Neutrophil (primary cell): ENCODE measurements around the gene PLVAP.
A peak's percentile ranks its signal among the peaks of the same experiment; 100 is the strongest.
"Not testable (repeated sequence)": the region's sequence is repeated elsewhere in the genome, so short reads cannot be mapped to it uniquely, and the experiment has no call there.

Experiments
- H3K27ac ChIP-seq: fragments of 200-600 bp; sonication (generic); 2 replicates; pipeline ENCODE4 v1.5.1; 2016; ENCODE audit warnings: mild to moderate bottlenecking, moderate library complexity
- H3K27me3 ChIP-seq: fragments of 200-600 bp; sonication (generic); 2 replicates; pipeline ENCODE4 v1.6.0; 2016; ENCODE audit warnings: mild to moderate bottlenecking
- H3K36me3 ChIP-seq: fragments of 200-600 bp; sonication (generic); 2 replicates; pipeline ENCODE4 v1.5.1; 2017
- H3K4me1 ChIP-seq, 2 experiments: fragments of 200-600 bp in 1 of 2; sonication (generic) in 1 of 2; 1 replicate in 1 of 2; 2 replicates in 1 of 2; pipeline versions ENCODE4 v1.5.1 to v1.6.1; 2013 to 2016; ENCODE audit warnings: low read depth in 1 of 2, low read length in 1 of 2, mild to moderate bottlenecking in 1 of 2, moderate library complexity in 1 of 2; ENCODE audit not compliant: control insufficient read depth in 1 of 2, insufficient read depth in 1 of 2
- H3K4me3 ChIP-seq, 2 experiments: fragments of 200-600 bp in 1 of 2; sonication (generic) in 1 of 2; 1 replicate in 1 of 2; 2 replicates in 1 of 2; pipeline ENCODE4 v1.5.1; 2013 to 2016; ENCODE audit warnings: low read depth in 1 of 2, low read length in 1 of 2, mild to moderate bottlenecking in 1 of 2, moderate library complexity in 1 of 2
- H3K9me3 ChIP-seq: fragments of 200-600 bp; sonication (generic); 2 replicates; pipeline ENCODE4 v1.5.1; 2016
- CTCF ChIP-seq: fragments of 200-600 bp; sonication (generic); IDR thresholded peaks from 2 replicates; pipeline ENCODE4 v1.5.1; 2016; ENCODE audit warnings: antibody characterized with exemption

Gene PLVAP

GRCh38 chr19:17379221-17379631 is 2.1 kb upstream of the PLVAP start:
- Histone ChIP-seq H3K27me3 (peaks cover 34% of the 10 kb centered on the region), H3K27ac (no peak overlapping the region), H3K36me3 (no peaks in the 10 kb centered on the region), H3K4me1 (peaks cover 7 to 9% of the 10 kb centered on the region in 2 experiments), H3K4me3 (no peak overlapping the region), H3K9me3 (no peaks in the 10 kb centered on the region)
- TF ChIP-seq CTCF, result no peak

GRCh38 chr19:17378271-17378670 is 1.1 kb upstream of the PLVAP start:
- Histone ChIP-seq H3K36me3 (no peaks in the 10 kb centered on the region), H3K27me3 (peaks cover 34% of the 10 kb centered on the region), H3K9me3 (no peaks in the 10 kb centered on the region), H3K27ac (no peak overlapping the region), H3K4me3 (no peak overlapping the region), H3K4me1 (peaks cover 7 to 9% of the 10 kb centered on the region in 2 experiments)
- no peak for TF ChIP-seq CTCF

DNA sequence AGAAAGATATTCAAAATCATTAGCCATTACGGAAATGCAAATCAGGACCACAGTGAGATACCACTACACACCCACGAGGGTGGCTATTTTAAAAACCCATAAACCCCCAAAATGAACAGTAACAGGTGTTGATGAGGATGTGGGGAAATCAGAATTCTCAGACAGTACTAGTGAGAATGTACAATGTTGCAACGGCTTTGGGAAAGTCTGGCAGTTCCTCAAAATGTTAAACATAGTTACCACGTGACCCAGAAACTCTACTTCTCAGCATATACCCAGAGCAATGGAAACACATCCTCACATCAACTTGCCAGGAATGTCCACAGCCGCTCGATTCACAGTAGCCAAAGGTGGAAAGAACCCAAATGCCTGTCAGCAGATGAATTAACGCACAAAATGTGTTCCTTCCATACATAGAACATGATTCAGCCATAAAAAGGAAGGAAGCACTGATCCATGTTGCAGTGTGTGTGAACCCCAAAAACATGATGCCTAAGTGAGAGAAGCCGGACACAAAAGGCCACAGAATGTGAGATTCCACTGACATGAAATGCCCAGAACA is 7.0 kb downstream of the PLVAP start:
- Histone ChIP-seq H3K4me1 (peaks cover 13% of the 10 kb centered on the region in 2 experiments), H3K4me3 (peak overlapping the region in 1 of 2 experiments; percentile 19), H3K27me3 (no peaks in the 10 kb centered on the region), H3K9me3 (no peaks in the 10 kb centered on the region), H3K36me3 (no peaks in the 10 kb centered on the region), H3K27ac (peak overlapping the region; percentile 70)
- no peak for TF ChIP-seq CTCF

GRCh38 chr19:17365361-17365760 is 11.8 kb downstream of the PLVAP start:
- Histone ChIP-seq H3K27me3 (peaks cover 12% of the 10 kb centered on the region), H3K4me1 (peaks cover 10 to 11% of the 10 kb centered on the region in 2 experiments), H3K36me3 (no peaks in the 10 kb centered on the region), H3K9me3 (no peaks in the 10 kb centered on the region), H3K4me3 (no peak overlapping the region), H3K27ac (no peak overlapping the region)
- no peak for TF ChIP-seq CTCF

DNA sequence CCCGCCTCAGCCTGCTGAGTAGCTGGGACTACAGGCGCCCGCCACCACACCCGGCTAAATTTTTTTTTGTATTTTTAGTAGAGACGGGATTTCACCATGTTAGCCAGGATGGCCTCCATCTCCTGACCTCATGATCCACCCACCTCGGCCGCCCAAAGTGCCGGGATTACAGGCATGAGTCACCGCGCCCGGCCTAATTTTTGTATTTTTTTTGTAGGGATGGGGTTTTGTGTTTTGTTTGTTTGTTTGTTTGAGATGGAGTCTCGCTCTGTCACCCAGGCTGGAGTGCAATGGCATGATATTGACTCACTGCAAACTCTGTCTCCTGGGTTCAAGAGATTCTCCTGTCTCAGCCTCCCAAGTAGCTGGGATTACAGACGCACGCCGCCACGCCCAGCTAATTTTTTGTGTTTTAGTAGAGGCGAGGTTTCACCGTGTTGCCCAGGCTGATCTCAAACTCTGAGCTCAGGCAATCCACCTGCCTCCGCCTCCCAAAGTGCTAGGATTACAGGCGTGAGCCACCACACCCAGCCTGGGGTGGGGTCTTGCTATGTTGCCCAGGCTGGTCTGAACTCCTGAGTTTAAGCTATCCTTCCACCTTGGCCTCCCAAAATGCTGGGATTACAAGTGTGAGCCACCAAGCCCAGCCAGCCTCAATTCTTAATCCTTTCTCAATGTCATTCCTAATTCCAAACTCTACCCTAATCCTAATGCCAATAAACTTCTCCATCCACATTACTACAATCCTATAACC is 13.1 kb downstream of the PLVAP start:
- not testable (repeated sequence) for H3K4me1 ChIP-seq

More for the DNA sequence above, 13.1 kb downstream of the PLVAP start:
- not testable (repeated sequence) for H3K27ac ChIP-seq, H3K4me3 ChIP-seq, H3K9me3 ChIP-seq, H3K36me3 ChIP-seq
- H3K27me3 ChIP-seq, result peaks cover 12% of the 10 kb centered on the region
